ENCODE results near the gene SIGLEC6. TPM values are rescaled to one million over a fixed set of nuclear protein-coding genes. Genes with fewer than 3 reads are reported as not detected.

SIGLEC6 gene
- total RNA-seq, 2 donors from 2014 or later = 0.56 to 1.6 TPM

DNA sequence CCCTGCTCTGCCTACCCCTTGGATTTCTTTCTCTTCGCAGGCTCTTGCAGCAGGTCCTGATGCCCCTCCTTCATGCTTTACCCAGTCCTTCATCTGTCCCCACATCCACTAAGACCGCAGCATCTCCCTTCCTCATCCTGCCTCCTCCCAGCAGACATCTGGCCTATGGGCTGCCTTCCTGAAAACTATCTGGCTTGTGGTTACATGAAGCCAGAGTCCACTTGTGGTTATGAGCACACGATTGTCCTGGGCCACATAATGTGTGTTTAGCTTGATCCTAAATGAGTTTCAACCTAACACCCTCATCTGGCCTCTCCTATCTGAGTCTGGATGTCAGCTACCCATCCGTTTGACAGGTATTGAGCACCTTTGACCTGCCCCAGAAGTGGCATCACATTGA lies 34.1 kb upstream of the SIGLEC6 start:
- Histone ChIP-seq H3K4me3 (no peak overlapping the region), H3K36me3 (no peaks in the 10 kb centered on the region), H3K27ac (no peak overlapping the region), H3K4me1 (ENCODE audit: control insufficient read depth in 1 of 2, low read depth in 2 of 2) (no peaks in the 10 kb centered on the region), H3K9me3 (no peaks in the 10 kb centered on the region), H3K27me3 (replicated peaks; ENCODE audit: insufficient read depth) (no peaks in the 10 kb centered on the region)
- TF ChIP-seq, protein P1, sequence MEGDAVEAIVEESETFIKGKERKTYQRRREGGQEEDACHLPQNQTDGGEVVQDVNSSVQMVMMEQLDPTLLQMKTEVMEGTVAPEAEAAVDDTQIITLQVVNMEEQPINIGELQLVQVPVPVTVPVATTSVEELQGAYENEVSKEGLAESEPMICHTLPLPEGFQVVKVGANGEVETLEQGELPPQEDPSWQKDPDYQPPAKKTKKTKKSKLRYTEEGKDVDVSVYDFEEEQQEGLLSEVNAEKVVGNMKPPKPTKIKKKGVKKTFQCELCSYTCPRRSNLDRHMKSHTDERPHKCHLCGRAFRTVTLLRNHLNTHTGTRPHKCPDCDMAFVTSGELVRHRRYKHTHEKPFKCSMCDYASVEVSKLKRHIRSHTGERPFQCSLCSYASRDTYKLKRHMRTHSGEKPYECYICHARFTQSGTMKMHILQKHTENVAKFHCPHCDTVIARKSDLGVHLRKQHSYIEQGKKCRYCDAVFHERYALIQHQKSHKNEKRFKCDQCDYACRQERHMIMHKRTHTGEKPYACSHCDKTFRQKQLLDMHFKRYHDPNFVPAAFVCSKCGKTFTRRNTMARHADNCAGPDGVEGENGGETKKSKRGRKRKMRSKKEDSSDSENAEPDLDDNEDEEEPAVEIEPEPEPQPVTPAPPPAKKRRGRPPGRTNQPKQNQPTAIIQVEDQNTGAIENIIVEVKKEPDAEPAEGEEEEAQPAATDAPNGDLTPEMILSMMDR (IDR thresholded peaks at IDR 0.05) = no peak
- ATAC-seq (ENCODE audit: insufficient number of reproducible peaks, low FRiP score, low read depth) = no peak
- DNase-seq (ENCODE audit: low spot score) = no peak

DNA sequence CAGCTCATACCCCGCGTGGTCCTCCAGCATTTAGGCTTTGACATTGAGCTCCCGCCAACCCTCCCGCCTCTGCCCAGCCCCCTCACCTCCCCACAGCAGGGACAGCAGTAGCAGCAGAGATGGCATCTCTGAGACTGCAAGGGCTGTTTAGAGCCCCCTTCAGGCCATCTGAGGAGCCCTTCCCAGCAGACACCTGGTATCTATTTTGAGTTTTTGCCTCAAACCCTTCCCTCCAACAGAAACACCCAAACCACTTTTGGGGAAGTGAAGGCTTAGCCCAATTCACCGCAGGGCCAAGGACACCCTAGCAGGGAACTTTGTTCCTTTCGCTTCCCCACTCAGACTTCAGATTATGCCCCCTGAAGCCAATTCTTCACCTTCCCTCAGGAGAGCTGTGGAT lies 33.3 kb upstream of the SIGLEC6 start:
- H3K4me1 ChIP-seq (ENCODE audit: control insufficient read depth in 1 of 2, low read depth in 2 of 2) = no peaks in the 10 kb centered on the region
- no peak for DNase-seq (ENCODE audit: low spot score)
- H3K9me3 ChIP-seq = no peaks in the 10 kb centered on the region
- no peak for ATAC-seq (ENCODE audit: insufficient number of reproducible peaks, low FRiP score, low read depth)
- H3K4me3 ChIP-seq = no peak overlapping the region
- TF ChIP-seq, protein P1 (IDR thresholded peaks at IDR 0.05) = no peak
- H3K36me3 ChIP-seq = no peaks in the 10 kb centered on the region
- H3K27ac ChIP-seq = no peak overlapping the region
- H3K27me3 ChIP-seq (replicated peaks; ENCODE audit: insufficient read depth) = no peaks in the 10 kb centered on the region

- ATAC-seq (ENCODE audit: insufficient number of reproducible peaks, low FRiP score, low read depth) (no peak), DNase-seq (ENCODE audit: low spot score) (no peak)
- Histone ChIP-seq H3K27ac (no peak overlapping the region), H3K4me1 (ENCODE audit: control insufficient read depth in 1 of 2, low read depth in 2 of 2) (no peaks in the 10 kb centered on the region), H3K27me3 (replicated peaks; ENCODE audit: insufficient read depth) (no peaks in the 10 kb centered on the region), H3K4me3 (no peak overlapping the region), H3K9me3 (no peaks in the 10 kb centered on the region), H3K36me3 (no peaks in the 10 kb centered on the region)
- TF ChIP-seq, protein P1 (IDR thresholded peaks at IDR 0.05) = no peak
Observed at GRCh38 chr19:51560339-51560738, 28.9 kb upstream of the SIGLEC6 start.

GRCh38 chr19:51559240-51559639 lies 27.8 kb upstream of the SIGLEC6 start:
- H3K9me3 ChIP-seq = no peaks in the 10 kb centered on the region
- H3K4me1 ChIP-seq (ENCODE audit: control insufficient read depth in 1 of 2, low read depth in 2 of 2) = no peaks in the 10 kb centered on the region
- TF ChIP-seq, protein P1 (IDR thresholded peaks at IDR 0.05) = no peak
- no peak overlapping the region for H3K4me3 ChIP-seq
- no peaks in the 10 kb centered on the region for H3K36me3 ChIP-seq
- no peak overlapping the region for H3K27ac ChIP-seq
- ATAC-seq (ENCODE audit: insufficient number of reproducible peaks, low FRiP score, low read depth) (no peak), DNase-seq (ENCODE audit: low spot score) (no peak)
- no peaks in the 10 kb centered on the region for H3K27me3 ChIP-seq (replicated peaks; ENCODE audit: insufficient read depth)

DNA sequence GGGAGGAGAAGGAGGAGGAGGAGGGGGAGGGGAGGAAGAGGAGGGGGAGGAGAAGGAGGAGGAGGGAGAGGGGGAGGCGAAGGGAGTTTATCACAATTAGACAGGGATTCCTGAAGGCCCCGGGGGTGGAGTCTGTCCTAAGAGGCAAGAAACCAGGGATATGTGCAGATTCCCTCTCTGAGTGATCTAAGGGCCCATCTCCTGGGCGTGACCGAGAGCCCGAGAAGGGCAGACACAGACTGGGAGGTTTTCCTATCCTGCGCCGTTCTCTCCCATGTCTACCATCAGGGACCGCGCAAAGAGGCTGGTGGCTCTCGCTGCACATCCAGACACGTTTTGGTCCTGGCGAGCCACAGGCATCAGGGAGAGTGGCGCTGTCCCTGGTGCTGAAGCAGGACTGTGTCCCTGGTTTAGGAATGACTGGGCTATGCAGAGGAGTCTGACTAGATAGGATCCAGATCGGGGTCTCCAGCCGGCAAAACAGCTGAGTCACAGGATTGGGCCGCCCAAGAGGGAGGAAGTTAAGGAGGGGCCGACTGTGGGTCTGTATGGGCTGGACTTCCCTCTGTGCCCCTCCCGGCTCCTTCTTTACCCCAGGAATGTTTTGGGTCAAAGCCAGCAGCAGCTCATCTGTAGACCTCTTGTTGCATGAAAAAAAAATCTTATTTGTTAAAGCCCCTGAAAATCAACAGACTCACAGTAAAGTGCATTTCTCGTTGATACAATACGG lies 21.7 kb upstream of the SIGLEC6 start:
- Histone ChIP-seq H3K9me3 (no peaks in the 10 kb centered on the region), H3K36me3 (no peaks in the 10 kb centered on the region), H3K4me3 (no peak overlapping the region), H3K4me1 (ENCODE audit: control insufficient read depth in 1 of 2, low read depth in 2 of 2) (no peaks in the 10 kb centered on the region), H3K27me3 (replicated peaks; ENCODE audit: insufficient read depth) (no peaks in the 10 kb centered on the region), H3K27ac (no peak overlapping the region)
- no peak for DNase-seq (ENCODE audit: low spot score)
- ATAC-seq (ENCODE audit: insufficient number of reproducible peaks, low FRiP score, low read depth) = no peak
- TF ChIP-seq, protein P1 (IDR thresholded peaks at IDR 0.05) = no peak

Measured in thoracic aorta (tissue), 2 donors.